GM21447 (cell line): ENCODE results near the gene FAM83G.
A peak's percentile ranks its signal among the peaks of the same experiment; 100 is the strongest.

Experiments used
- ATAC-seq: cut with Tn5 transposase; IDR thresholded peaks from one replicate; pipeline ENCODE4 v1.9.1; 2021; ENCODE audit not compliant: unreplicated experiment

The FAM83G gene

GRCh38 chr17:18975597-18975996 is 29.0 kb downstream of the FAM83G start:
- no peak for ATAC-seq

DNA sequence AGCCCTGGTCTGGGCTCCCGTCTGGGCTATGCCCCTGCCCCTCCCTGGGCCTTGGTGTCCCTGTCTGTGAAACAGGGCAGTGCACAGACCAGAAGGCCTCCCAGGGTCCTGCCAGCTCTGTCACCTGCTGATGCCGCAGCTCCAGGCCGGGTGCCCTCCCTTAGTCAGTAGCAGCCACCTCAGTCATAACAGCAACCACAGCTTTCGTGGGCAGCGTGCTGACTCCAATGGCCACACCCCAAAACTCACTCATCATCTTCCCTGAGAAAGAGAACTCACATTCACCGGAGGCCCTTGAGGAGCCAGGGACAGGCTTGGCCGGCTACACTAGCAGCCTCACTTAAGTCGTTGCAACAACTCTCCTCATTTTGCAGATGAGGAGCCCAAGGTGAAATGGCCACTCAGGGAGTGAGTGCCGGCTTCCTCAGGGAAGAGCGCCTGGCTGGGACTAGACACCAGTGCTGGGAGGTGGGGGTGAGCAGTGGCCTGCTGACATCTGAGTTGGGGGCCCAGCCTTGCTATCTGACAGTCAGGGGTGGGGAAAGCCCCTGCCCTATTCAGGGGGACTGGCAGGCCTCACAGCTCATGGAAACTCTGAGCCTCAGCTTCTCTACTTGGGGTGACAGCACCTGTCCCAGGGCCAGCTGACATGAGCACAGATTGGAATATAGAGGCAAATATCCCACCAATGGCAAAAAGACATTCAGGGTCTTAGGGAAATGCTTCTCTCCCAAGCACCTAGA is 30.0 kb downstream of the FAM83G start:
- no peak for ATAC-seq

GRCh38 chr17:18971801-18972200 is 32.8 kb downstream of the FAM83G start:
- ATAC-seq: no peak

DNA sequence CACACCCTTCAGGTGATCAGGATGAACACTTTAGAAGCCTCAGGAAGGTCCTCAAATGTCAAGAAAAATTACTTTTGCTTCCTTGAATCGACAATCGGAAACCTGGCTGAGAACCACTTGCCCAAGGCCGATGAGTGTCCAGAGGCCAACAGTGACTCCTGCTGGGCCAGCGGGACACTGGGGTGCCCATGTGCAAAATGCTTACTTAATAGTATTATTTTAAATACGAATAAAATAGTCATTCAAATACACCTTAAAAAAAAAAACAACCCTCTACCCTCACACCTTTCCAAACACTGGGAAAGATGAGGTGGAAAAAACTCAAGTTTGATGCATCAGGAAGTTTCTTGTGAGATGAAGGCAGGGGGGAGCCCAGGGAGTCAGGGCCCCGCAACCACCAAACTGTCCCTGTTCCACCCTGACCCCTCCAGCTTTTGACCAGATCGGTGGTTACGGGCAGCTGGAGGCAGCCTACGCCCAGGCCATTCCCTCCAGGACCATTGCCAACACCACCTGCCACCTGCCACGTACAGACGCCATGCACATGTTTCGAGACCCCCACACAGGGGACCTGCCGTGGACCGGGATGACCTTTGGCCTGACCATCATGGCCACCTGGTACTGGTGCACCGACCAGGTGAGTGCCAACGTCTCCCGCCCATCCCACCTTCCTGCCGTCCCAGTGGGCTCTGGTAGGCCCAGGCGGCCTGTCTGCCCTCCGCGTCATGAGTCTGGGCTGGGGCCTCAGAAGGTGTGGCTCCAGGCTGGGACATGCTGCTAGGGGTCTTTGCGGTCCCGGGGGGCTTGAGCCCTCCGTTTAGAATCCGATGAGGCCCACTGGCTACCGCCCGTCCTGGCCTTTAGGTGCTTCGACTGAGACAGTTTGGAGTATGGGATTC is 33.7 kb downstream of the FAM83G start:
- no peak for ATAC-seq

DNA sequence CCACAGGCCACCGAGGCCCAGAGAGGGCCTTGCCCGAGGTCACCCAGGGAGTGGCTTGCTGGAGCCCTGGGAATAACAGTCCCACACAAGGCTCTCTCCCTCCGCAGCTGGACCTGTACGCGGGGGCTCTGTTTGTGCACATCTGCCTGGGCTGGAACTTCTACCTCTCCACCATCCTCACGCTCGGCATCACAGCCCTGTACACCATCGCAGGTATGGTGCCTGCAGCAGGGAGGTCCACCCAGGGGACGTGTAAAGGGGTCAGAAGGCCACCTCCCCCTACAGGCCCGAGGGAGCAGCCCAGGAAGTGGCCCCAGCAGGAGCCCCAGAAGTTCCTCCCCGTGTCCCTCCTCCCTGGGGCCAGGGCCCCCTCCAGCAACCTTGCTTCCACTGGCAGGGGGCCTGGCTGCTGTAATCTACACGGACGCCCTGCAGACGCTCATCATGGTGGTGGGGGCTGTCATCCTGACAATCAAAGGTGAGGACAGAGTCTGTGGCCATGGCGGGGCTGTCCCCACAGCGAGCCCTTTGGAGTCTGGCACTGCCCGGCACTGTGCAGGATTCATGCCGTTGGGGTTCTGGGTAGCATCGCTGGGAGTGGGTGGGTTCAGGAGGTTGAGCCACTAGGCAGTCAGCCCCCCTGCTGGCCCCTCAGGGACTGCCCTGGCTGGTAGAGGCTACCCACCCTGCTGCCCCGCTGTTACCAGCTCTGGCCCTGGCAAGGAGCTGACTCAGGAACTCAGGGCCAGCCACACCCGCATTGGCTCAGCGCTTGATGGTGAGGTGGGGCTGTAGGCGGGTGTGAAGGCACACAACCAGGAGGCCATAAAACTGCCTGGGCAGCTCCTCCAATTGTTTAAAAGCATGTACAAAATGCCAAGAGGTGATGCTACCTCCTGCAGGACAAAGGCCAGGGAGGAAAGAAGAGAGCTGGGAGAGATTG is 35.3 kb downstream of the FAM83G start:
- ATAC-seq: no peak

GRCh38 chr17:18968345-18968744 is 36.2 kb downstream of the FAM83G start:
- no peak for ATAC-seq

DNA sequence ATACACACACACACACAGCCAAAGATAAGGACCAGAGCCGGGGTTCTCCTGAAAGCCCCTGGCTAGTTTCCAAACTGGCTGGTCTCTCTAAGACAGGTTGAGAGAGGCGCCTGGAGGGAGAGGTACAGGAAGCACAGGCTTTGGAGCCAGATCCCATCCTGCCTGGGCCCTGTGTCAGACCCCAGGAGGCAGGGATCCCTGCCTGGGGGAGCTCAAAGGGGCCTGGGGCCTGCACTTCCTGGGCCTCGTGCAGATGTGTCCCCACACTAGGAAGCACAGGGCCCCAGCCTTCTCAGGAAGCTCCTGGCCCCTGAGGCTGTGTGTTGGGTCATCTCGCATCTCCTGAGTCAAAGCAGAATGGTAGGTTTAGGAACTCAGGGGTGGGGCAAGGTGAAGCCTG is 36.6 kb downstream of the FAM83G start:
- no peak for ATAC-seq

GRCh38 chr17:18966831-18967624 is 37.5 kb downstream of the FAM83G start:
- ATAC-seq: no peak

DNA sequence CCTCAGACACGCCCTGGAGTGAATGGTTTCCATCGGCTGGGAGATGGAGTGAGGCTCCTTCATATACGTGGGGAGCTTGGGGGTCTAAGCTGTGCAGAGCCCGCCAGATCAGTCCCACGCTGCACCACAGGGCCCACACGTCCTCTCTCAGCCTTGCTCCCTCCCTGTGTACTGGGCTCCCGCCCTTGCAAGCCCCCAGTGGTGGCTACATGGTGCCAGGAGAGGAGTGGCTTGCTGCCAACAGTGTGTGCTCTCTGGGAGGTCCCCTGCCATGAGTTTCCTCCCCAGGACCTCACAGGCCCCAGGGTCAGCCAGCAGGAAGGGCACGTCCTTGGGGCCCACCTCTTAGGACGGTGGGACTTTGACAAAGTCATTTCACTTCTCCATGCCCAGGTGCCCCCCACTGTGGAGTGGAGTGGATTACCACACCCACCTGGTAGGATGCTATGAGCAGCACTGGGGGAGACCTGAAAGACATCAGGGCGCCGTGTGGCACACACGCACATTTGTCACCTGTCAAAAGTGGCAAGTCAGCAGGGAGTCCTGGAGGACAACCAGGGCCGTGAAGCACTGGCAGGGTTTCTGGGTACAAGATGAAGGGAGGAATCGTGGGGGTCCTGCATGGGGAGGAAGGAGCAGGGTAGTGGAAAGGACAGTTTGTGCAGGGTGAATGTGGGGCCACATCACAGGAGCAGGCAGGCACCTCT is 38.9 kb downstream of the FAM83G start:
- no peak for ATAC-seq

- no peak for ATAC-seq
Measured at GRCh38 chr17:18964550-18964949, 40.0 kb downstream of the FAM83G start.

DNA sequence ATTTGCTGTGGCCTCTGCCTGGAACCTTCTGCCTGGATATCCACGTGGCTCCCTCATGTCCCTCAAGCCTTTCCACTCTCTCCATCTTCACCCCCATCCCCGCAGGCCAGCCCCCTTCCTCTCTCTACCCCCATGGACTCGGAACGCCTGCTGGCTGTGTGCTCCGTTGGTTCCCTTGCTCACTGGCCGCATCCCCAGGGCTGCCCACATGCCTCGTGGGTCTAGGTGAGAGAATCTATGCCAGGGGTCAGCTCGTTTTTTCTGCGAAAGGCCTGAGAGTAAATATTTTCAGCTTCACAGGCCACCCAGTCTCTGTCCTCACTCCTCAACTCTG is 40.6 kb downstream of the FAM83G start:
- ATAC-seq: no peak

DNA sequence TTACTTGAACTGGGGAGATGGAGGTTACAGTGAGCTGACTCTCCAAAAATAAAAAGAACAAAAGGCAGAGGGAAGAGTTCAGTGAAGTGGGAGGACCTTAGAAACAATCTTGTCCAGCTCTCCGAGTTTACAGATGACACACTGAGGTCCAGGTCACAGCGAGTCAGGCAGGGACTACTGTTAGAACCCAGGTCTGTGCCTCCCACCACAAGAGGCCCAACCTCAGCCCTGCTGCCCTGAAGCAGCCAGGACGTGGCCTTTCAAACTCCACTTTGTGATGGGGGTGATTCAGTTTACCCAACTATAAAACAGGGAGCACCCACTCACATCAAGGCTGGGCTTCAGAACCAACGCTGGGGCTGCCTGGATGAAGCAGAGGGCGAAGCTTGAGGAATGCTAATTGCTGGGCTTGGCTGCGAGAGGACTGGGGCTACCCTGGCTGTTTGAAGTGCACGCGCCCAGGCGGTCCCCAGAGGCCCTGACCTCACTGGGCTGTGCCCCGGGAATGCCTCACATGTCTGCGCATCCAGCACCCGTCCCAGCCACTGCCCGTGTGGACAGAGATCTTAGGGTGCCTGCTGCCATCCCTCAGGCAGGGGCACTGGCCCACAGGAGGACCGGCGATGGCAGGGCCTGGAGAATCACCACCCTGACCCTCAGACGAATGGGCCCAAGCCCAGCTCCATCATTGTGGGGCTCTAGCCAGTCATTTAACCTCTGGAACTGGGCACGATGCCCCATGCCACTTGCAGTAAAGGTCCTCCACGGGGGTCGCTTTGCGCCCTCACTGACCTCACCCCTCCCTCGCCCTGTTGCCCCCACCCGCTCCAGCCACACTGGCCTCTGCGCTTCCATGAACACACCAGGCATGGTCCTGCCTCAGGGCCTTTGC is 41.2 kb downstream of the FAM83G start:
- ATAC-seq: no peak

GRCh38 chr17:18962494-18962815 is 42.1 kb downstream of the FAM83G start:
- ATAC-seq: no peak

- ATAC-seq: no peak
Measured at GRCh38 chr17:18961634-18962493, 42.7 kb downstream of the FAM83G start.

GRCh38 chr17:18960803-18961511 is 43.6 kb downstream of the FAM83G start:
- peak; percentile 75 for ATAC-seq

GRCh38 chr17:18960241-18960665 is 44.3 kb downstream of the FAM83G start:
- no peak for ATAC-seq

- no peak for ATAC-seq
Measured at GRCh38 chr17:18959845-18960240, 44.7 kb downstream of the FAM83G start.
